GM15510 (cell line): ENCODE results near the gene F10.

Experiments
- POLR2A ChIP-seq: IDR thresholded peaks from 3 replicates; pipeline ENCODE4 v1.6.1; 2011; ENCODE audit warnings: borderline replicate concordance; ENCODE audit not compliant: insufficient read length; ENCODE audit errors: extremely low read depth

F10 gene

GRCh38 chr13:113126265-113127150, 3.9 kb downstream of the F10 start:
- no peak for TF ChIP-seq POLR2A

- no peak for TF ChIP-seq POLR2A
These were observed 6.9 kb downstream of the F10 start for GRCh38 chr13:113129480-113129879.

GRCh38 chr13:113129921-113130750, 7.5 kb downstream of the F10 start:
- no peak for TF ChIP-seq POLR2A

GRCh38 chr13:113135281-113135760, 12.7 kb downstream of the F10 start:
- no peak for TF ChIP-seq POLR2A

- no peak for TF ChIP-seq POLR2A
These were observed 15.2 kb downstream of the F10 start for GRCh38 chr13:113137691-113138298.

- no peak for TF ChIP-seq POLR2A
These were observed 16.4 kb downstream of the F10 start for GRCh38 chr13:113138792-113139551.

GRCh38 chr13:113139577-113139976, 17.0 kb downstream of the F10 start:
- TF ChIP-seq POLR2A = no peak

- TF ChIP-seq POLR2A = no peak
These were observed 18.3 kb downstream of the F10 start for GRCh38 chr13:113140677-113141600.

GRCh38 chr13:113141601-113141970, 19.0 kb downstream of the F10 start:
- no peak for TF ChIP-seq POLR2A

GRCh38 chr13:113142876-113143275, 20.3 kb downstream of the F10 start:
- TF ChIP-seq POLR2A = no peak

GRCh38 chr13:113143466-113144254, 21.1 kb downstream of the F10 start:
- no peak for TF ChIP-seq POLR2A

GRCh38 chr13:113144255-113144629, 21.6 kb downstream of the F10 start:
- no peak for TF ChIP-seq POLR2A

GRCh38 chr13:113145496-113145895, 22.9 kb downstream of the F10 start:
- TF ChIP-seq POLR2A = no peak
